Ovary (tissue), 3 donors: Measurements from ENCODE around the gene UROC1.

Experiments
- POLR2A ChIP-seq: fragments of 450-650 bp; IDR thresholded peaks from one replicate; pipeline ENCODE4 v1.6.1; 2017; ENCODE audit warnings: antibody characterized with exemption, mild to moderate bottlenecking, moderate library complexity
- TF ChIP-seq, protein P1 (sequence below), 3 donors: fragments of 450-650 bp in 2 of 3; fragments of 200-600 bp in 1 of 3; IDR thresholded peaks; one replicate each; pipeline versions ENCODE4 v1.5.1 to v1.8.0; 2016 to 2022; ENCODE audit warnings: antibody characterized with exemption in 3 of 3, mild to moderate bottlenecking in 1 of 3
- donor health status: DM: no; HTN: no; CAD: no.

DNA sequence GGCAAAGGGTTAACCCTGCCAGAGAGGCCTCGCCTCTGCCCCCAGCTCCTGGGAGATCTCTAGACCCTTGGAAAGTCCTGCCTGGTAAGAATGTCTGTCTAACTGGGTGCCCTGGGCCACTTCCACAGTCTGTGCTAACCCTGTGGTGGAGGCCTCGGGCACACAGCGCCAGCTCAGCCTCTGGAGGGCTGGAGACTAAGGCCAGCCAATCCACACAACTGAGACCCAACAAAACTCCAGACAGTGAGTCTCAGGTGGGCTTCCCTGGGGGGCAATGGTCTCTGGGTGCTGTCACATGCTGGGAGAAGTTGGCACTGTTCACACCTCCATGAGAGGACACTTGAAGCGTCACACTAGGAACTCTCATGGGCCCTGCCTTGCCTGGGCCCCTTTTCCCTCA, 61.4 kb downstream of the UROC1 start:
- TF ChIP-seq, protein P1, sequence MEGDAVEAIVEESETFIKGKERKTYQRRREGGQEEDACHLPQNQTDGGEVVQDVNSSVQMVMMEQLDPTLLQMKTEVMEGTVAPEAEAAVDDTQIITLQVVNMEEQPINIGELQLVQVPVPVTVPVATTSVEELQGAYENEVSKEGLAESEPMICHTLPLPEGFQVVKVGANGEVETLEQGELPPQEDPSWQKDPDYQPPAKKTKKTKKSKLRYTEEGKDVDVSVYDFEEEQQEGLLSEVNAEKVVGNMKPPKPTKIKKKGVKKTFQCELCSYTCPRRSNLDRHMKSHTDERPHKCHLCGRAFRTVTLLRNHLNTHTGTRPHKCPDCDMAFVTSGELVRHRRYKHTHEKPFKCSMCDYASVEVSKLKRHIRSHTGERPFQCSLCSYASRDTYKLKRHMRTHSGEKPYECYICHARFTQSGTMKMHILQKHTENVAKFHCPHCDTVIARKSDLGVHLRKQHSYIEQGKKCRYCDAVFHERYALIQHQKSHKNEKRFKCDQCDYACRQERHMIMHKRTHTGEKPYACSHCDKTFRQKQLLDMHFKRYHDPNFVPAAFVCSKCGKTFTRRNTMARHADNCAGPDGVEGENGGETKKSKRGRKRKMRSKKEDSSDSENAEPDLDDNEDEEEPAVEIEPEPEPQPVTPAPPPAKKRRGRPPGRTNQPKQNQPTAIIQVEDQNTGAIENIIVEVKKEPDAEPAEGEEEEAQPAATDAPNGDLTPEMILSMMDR (IDR thresholded peaks at IDR 0.05): no peak
- TF ChIP-seq POLR2A: no peak
